ENCODE data around the gene OPTN. TPM values are rescaled to one million over a fixed set of nuclear protein-coding genes. Genes with fewer than 3 reads are reported as not detected.

The OPTN gene
- total RNA-seq, 1 donor from 2014 or later = 44.7 TPM

GRCh38 chr10:13056456-13057077 is 43.4 kb upstream of the OPTN start:
- Histone ChIP-seq H3K9me3 (no peaks in the 10 kb centered on the region), H3K27ac (no peak overlapping the region), H3K27me3 (no peaks in the 10 kb centered on the region), H3K4me1 (no peaks in the 10 kb centered on the region), H3K36me3 (no peaks in the 10 kb centered on the region), H3K4me3 (no peak overlapping the region)
- intact Hi-C loops (cut with DNase I) = no loop called here
- no peak for DNase-seq (ENCODE audit: extremely low spot score in 2 of 2)
- TF ChIP-seq POLR2A (IDR thresholded peaks at IDR 0.05) (no peak), CTCF (IDR thresholded peaks at IDR 0.05) (peak in 1 of 3 experiments; percentile 18), POLR2AphosphoS5 (IDR thresholded peaks at IDR 0.05; ENCODE audit: insufficient read depth in 1 of 2, low read depth in 1 of 2) (no peak)

- no peaks in the 10 kb centered on the region for H3K4me1 ChIP-seq
- H3K27ac ChIP-seq = no peak overlapping the region
- no peaks in the 10 kb centered on the region for H3K9me3 ChIP-seq
- no peaks in the 10 kb centered on the region for H3K36me3 ChIP-seq
- intact Hi-C loops (cut with DNase I) = no loop called here
- DNase-seq (ENCODE audit: extremely low spot score in 2 of 2) = no peak
- TF ChIP-seq CTCF (IDR thresholded peaks at IDR 0.05) (no peak), POLR2AphosphoS5 (IDR thresholded peaks at IDR 0.05; ENCODE audit: insufficient read depth in 1 of 2, low read depth in 1 of 2) (no peak)
- H3K4me3 ChIP-seq = no peak overlapping the region
- no peaks in the 10 kb centered on the region for H3K27me3 ChIP-seq
These were observed 37.2 kb upstream of the OPTN start for GRCh38 chr10:13062803-13063202.

GRCh38 chr10:13066527-13066926 is 33.4 kb upstream of the OPTN start:
- H3K27me3 ChIP-seq = no peaks in the 10 kb centered on the region
- no peaks in the 10 kb centered on the region for H3K9me3 ChIP-seq
- no peak overlapping the region for H3K27ac ChIP-seq
- H3K36me3 ChIP-seq = no peaks in the 10 kb centered on the region
- intact Hi-C loops (cut with DNase I) = no loop called here
- no peak for DNase-seq (ENCODE audit: extremely low spot score in 2 of 2)
- TF ChIP-seq POLR2AphosphoS5 (IDR thresholded peaks at IDR 0.05; ENCODE audit: insufficient read depth in 1 of 2, low read depth in 1 of 2) (no peak), CTCF (IDR thresholded peaks at IDR 0.05) (no peak), POLR2A (IDR thresholded peaks at IDR 0.05) (no peak)
- no peaks in the 10 kb centered on the region for H3K4me1 ChIP-seq
- no peak overlapping the region for H3K4me3 ChIP-seq

- no peaks in the 10 kb centered on the region for H3K27me3 ChIP-seq
- no peak overlapping the region for H3K4me3 ChIP-seq
- TF ChIP-seq POLR2A (IDR thresholded peaks at IDR 0.05) (no peak), CTCF (IDR thresholded peaks at IDR 0.05) (no peak)
- intact Hi-C loops (cut with DNase I) = no loop called here
- H3K27ac ChIP-seq = no peak overlapping the region
- no peaks in the 10 kb centered on the region for H3K36me3 ChIP-seq
- no peaks in the 10 kb centered on the region for H3K9me3 ChIP-seq
- H3K4me1 ChIP-seq = no peaks in the 10 kb centered on the region
- DNase-seq (ENCODE audit: extremely low spot score in 2 of 2) = no peak
These were observed 32.5 kb upstream of the OPTN start for GRCh38 chr10:13067431-13067830.

GRCh38 chr10:13068071-13068470 is 31.9 kb upstream of the OPTN start:
- H3K4me1 ChIP-seq = no peaks in the 10 kb centered on the region
- H3K9me3 ChIP-seq = no peaks in the 10 kb centered on the region
- H3K27me3 ChIP-seq = no peaks in the 10 kb centered on the region
- no peak for TF ChIP-seq CTCF (IDR thresholded peaks at IDR 0.05)
- TF ChIP-seq POLR2A (IDR thresholded peaks at IDR 0.05) = no peak
- no peak for TF ChIP-seq POLR2AphosphoS5 (IDR thresholded peaks at IDR 0.05; ENCODE audit: insufficient read depth in 1 of 2, low read depth in 1 of 2)
- intact Hi-C loops (cut with DNase I) = no loop called here
- no peak overlapping the region for H3K4me3 ChIP-seq
- no peaks in the 10 kb centered on the region for H3K36me3 ChIP-seq
- no peak for DNase-seq (ENCODE audit: extremely low spot score in 2 of 2)
- no peak overlapping the region for H3K27ac ChIP-seq

Measured in vagina (tissue), 2 donors.